HG03045 (cell line): ENCODE results near the gene AJAP1.

Source experiments
- ATAC-seq: cut with Tn5 transposase; IDR thresholded peaks from one replicate; pipeline ENCODE4 v1.9.1; 2021; ENCODE audit warnings: mild to moderate bottlenecking, moderate library complexity; ENCODE audit not compliant: unreplicated experiment

Gene AJAP1

DNA sequence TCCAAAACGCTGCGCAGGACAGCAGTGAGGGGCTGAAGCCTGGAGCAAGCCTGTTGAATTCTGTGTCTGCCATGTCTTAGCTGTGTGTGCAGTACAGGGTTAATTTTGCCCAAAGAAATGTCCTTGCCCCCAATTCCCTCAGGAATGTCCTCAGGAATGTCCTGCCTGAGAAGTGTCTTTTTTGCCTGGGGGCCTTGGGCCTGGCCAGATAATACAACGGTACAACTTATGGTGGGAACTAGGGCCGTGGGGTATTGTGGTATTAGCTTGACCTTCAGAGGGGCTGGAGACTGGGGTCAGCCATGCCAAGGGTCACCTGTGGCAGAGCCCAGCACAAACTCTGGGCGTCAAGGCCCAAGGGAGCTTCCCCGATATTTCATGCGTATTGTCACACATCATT lies 107.7 kb downstream of the AJAP1 start:
- no peak for ATAC-seq

- ATAC-seq, result no peak
These were observed 112.9 kb downstream of the AJAP1 start for GRCh38 chr1:4767308-4767707.

DNA sequence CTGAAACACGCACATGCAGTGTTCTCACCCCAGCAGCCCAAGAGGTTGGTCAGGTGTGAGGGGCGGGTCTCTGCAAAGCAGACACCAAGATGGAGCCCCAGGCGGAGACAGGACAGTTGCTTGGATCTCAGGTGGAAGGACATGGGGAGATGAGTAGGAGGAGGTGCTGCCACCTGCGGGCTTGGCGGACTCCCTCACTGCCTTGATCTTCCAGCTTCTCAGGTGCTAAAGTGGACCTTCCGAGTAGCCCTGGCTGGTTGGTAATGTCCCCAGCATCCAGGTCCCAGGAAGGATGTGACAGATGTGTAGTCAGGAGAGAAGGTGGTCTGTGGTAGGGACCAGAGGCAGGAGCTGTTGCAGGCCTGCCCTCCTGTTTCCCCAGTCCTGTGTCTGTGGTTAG lies 114.1 kb downstream of the AJAP1 start:
- no peak for ATAC-seq

DNA sequence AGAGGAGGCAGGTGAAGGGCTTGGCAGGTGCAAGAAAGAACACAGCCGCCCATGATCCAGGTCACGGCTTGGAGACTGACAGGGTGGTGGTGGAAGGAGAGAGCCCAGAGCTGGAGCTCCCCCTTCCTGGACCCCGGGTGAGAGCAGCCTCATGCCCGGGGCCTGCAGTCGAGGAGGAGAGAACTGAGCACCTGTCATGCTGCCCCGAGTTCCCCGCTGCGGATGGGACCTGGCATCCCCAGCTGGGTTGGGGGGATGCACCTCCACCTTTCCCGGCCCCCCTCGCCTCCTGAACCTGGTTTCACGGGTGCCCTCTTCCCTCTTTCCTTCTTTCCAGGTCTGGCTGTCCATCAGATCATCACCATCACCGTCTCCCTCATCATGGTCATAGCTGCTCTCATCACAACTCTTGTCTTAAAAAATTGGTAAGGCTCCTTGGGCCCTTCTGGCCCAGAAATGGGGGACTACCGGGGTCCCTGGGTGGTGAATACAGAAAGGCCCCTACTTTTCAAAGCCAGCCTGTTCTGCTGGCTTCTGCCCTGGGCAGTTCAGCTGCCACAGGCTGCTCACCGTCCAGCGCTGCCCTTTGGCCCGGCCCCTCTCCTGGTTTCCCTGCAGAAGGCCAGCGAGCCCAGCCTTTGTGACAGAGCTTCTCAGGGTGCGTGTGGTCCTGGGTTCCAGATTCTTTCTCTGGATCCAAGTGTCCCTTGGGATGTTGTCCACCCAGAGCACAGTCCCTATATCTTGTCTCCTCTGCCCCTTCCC lies 115.3 kb downstream of the AJAP1 start:
- no peak for ATAC-seq

DNA sequence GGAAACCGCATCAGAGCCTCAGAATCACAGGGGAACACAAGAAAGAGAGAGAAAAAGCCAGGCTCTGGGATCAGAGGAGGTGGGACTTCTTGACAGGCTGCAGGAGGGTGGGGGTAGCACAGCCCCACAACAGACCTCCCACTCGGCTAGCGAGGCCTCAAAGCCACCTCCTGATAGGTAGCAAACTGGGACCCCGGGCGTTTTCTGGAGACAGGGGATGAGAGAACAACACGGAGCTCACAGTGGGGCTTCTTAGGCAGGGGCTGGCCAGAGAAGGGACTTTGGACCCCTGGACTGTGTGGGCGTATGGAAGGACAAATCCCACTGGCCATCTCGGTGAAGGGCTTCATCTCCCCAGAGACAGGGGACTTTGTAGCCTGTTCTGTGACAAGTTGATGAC lies 116.3 kb downstream of the AJAP1 start:
- ATAC-seq, result no peak

DNA sequence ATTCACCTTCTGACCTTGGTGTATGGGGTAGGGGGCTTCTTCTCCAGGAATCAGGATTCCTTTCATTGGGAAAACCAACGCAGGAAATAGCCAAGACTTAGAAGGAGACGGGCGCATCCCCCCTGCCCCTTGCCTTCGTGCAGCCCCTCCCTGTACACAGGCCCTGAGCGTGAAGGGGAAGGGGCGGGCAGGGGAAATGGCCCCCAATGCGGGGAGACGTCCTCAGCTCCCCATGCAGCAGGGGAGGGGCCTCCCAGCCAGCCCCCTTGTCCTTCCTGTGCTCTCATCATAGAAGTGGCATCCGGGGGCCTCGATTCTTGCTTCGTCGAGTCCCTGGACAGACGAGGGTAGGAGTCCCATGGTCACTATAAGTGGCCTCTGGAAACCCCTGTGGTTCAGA lies 116.9 kb downstream of the AJAP1 start:
- ATAC-seq, result no peak

- ATAC-seq, result no peak
These were observed 117.3 kb downstream of the AJAP1 start for GRCh38 chr1:4771721-4772120.

- ATAC-seq, result no peak
These were observed 118.0 kb downstream of the AJAP1 start for GRCh38 chr1:4772294-4773010.

DNA sequence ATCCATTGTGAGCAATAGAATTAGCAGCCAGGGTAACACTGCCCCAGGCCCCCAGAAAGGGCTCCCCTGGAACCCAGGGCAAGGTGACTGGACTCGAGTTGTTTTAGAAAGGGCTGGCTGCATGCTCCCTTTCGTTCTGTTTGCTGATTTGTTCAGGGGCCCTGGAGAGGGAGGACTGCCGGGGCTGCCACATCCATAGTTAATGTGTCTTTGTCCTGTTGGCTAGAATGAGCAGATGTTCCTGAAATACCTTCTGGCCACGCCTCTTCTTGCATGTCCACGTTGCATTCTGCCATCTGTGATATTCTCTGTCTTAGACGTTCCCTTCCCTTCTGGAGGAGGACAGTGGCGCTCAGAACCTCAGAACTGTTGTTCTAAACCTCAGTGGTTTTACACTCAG lies 118.8 kb downstream of the AJAP1 start:
- ATAC-seq, result no peak

- no peak for ATAC-seq
These were observed 121.1 kb downstream of the AJAP1 start for GRCh38 chr1:4775506-4775905.

DNA sequence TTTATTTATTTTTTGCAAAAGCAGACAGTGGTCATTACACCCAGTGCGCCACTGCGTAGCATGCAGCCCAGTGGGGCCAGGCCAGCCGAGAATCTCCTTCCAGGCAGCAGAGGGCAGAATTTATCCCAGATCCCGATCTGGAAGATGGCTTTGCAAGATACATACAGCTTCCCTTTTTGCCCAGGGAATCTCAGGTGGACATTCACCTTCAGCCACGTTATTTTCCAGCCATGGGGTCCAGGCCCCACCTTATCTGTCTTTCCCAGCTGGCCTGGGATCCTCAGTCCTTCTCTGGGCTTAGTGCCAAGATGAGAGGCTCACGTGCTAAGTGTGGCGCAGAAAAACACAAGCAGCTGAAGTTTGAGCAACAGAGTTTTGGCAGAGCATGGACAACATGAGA lies 123.6 kb downstream of the AJAP1 start:
- ATAC-seq, result no peak

- ATAC-seq, result no peak
These were observed 127.2 kb downstream of the AJAP1 start for GRCh38 chr1:4781646-4782045.

GRCh38 chr1:4784761-4785160 lies 130.4 kb downstream of the AJAP1 start:
- no peak for ATAC-seq

GRCh38 chr1:4786055-4786454 lies 131.6 kb downstream of the AJAP1 start:
- no peak for ATAC-seq

DNA sequence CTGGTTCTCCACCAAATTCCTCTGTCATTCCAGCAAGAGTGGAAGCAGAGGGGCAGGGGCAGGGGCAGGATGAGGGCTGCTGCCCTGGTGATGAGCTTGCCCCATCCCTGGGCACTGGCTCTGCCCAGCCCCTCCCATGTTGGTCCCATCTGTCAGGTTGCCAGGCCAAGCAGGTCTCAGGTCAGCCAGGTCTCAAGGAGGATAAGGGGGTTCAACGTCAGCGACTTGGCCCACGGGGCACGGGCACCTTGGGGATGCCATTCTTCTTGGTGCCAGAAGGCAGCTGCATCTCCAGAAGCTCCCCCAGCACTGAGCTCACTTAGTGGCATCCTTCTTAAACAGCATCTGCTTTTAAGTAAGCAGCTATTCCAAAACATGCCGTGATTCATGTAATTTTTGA lies 133.1 kb downstream of the AJAP1 start:
- no peak for ATAC-seq

- ATAC-seq, result no peak
These were observed 138.2 kb downstream of the AJAP1 start for GRCh38 chr1:4792565-4792964.

GRCh38 chr1:4794020-4794780 lies 139.8 kb downstream of the AJAP1 start:
- ATAC-seq, result no peak

GRCh38 chr1:4796161-4797015 lies 142.0 kb downstream of the AJAP1 start:
- ATAC-seq, result peak; percentile 88

DNA sequence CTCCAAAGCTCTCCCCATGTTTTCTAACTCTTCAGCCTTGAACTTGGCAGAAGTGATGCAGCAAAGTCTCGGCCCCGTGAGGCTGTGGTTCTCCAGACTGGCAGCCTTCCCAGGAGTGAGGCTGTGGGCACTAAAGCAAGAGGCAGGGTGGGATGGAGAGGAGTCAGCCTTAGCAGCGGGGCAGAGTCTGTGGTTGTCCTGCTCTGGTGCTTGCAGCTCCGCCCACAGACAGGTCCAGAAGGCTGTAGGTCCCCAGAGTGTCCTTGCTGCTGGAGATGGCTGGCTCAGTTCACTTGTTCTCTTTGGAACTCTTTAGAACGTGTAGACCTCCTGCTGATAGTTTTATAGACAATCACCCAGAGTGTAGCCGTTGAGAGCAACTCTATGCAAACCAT lies 142.6 kb downstream of the AJAP1 start:
- no peak for ATAC-seq

GRCh38 chr1:4797429-4797828 lies 143.0 kb downstream of the AJAP1 start:
- ATAC-seq, result no peak
